KG1 (cell line): Measurements from ENCODE around the gene WDR59.

Experiments used
- DNase-seq: peaks from one replicate; lab custom pipeline; 2025; lab: John Stamatoyannopoulos, UW

WDR59 gene

GRCh38 chr16:74902161-74902560 lies 82.8 kb downstream of the WDR59 start:
- no peak for DNase-seq

- no peak for DNase-seq
Observed at GRCh38 chr16:74901606-74902005, 83.3 kb downstream of the WDR59 start.

GRCh38 chr16:74899816-74900215 lies 85.1 kb downstream of the WDR59 start:
- DNase-seq, result no peak

DNA sequence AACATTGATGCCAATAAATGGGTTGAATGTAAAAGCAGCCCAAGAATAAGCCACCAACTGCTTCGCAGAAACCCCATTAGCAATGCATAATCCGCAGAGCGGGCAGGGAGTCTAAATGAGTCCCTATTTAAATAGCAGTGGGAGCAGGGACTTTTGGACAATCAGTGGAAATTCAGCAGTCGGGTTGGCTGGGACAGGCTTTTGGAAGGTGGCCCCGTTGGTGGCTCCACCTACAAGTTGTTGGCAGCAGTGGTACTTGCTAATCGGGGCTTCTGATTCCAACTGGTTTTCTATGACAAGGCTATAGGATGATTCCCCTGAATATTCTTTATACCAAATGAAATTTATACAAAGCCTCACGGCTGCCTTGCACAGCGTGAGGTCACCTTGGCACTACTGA lies 86.3 kb downstream of the WDR59 start:
- DNase-seq, result no peak

DNA sequence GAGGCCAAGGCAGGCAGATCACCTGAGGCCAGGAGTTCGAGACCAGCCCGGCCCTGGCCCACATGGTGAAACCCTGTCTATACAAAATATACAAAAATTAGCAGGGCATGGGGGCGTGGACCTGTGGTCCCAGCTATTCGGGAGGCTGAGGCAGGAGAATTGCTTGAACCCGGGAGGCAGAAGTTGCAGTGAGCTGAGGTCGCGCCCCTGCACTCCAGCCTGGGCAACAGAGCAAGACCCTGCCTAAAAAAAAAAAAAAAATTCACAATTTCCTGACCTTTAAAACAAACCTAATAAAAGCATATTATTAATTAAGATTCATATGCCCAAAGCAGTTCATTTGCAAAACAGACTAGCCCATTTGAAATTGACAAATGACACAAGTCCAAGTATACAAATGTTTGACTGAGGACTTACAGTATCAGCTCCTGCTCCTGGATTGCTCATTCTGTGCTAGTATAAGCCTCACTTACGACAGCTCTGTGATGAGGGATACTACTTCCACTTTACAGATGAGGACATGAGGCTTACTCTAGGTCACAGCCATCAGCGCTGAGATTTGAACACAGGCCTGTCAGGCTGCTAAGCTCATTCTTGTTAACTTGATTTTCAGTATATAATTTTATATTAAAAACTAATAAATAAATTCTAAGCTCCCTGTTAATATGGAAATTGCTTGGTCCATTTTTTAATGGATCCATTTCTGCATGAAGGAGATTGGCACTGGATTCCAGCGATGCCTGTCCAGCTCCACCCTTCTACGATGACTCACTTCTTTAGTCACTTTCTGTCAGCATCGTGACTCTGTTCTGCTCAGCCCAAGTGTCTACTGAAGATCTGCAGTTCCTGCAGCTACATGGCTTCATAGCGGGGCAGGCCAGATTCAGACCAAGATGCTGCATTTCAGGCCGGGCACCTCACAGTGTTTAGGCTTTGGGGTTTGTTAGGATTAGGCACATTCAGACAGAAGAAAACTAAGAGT lies 88.2 kb downstream of the WDR59 start:
- no peak for DNase-seq

GRCh38 chr16:74893541-74893940 lies 91.4 kb downstream of the WDR59 start:
- no peak for DNase-seq

GRCh38 chr16:74892574-74893461 lies 92.1 kb downstream of the WDR59 start:
- DNase-seq, result no peak

- no peak for DNase-seq
Observed at GRCh38 chr16:74888888-74889287, 96.0 kb downstream of the WDR59 start.

- DNase-seq, result no peak
Observed at GRCh38 chr16:74888232-74888862, 96.6 kb downstream of the WDR59 start.

DNA sequence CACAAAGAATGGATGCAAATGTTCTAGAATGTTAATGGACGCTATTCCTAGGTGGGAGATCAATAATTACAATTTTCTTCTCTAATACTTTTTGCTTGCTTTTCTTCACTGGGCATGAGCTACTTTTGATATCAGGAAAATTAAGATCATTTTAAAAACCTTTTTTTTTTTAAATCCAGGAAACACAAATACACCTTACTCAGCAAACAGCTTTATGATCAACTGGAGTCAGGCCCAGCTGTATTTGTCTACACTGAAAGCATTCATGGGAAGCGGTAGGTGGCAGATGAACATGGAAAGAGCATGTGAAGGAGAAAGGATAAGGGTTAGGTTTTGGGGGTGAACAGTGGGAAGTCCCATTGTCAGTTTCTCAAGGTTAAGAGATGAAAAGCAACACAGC lies 97.8 kb downstream of the WDR59 start:
- DNase-seq, result no peak

- no peak for DNase-seq
Observed at GRCh38 chr16:74877706-74878105, 107.2 kb downstream of the WDR59 start.

DNA sequence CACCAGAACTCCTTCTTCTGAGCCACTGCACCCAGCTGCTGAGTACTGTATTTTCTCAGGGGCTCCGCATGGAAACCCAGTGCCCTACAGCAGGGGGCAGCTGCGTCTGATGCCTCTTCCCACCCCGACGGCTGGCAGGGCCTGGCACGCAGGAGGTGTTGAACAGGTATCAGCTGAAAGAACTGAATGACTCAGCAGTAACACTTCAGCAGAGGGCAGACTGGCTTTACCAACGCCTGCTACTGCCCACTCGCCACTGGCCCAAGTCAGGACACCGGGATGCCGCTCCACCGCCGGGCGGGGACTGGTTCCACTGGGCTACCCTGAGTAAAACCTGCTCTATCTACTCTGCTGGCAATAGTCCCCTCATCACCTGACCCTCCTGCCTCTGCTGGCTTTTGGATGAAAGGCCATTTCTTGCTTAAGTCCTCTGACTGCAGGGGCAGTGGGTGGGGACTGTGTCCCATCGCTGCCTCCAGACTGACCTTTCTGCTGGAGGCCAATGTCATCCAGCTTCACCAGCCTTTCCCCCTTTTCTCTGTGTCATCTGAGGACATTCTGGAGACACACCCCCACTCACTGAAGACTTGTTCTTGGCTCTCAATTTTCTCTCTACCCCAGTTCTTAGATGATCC lies 109.9 kb downstream of the WDR59 start:
- no peak for DNase-seq

GRCh38 chr16:74874123-74874522 lies 110.8 kb downstream of the WDR59 start:
- no peak for DNase-seq

DNA sequence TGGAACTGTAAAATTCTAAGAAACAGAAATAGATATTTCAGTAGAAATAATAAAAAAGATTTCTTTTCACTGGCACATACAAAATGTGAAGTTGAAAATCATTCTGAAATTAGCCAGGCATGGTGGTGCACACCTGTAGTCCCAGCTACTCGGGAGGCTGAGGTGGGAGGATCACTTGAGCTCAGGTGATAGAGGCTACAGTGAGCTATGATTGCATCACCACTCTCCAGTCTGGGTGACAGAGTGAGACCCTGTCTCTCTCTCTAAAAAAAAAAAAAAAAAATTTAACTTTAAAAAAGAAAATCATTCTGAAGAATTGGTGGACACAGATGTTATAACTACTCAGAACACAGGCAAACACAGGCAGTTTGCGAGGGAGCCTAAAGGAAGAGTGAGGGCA lies 112.6 kb downstream of the WDR59 start:
- no peak for DNase-seq

- DNase-seq, result no peak
Observed at GRCh38 chr16:74871608-74872007, 113.3 kb downstream of the WDR59 start.

DNA sequence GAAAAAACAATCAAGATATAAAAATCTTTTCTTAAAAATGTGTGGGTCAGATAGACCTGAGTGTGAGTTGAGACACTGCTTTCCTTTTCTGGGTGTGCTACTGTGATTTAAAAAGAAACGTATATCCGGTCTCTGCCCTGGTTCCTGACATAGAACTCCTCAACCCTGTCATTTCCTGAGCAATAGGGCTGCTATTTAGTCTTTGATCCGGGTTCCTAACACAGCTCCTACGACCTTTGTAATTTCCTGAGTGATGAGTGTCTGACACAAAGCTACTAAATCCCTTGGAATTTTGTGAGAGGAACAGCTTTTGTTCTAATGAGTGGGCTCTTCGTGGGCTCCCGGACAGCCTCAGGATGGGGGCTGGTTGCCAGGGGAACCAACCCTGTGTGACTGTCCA lies 116.4 kb downstream of the WDR59 start:
- no peak for DNase-seq

- DNase-seq, result no peak
Observed at GRCh38 chr16:74868035-74868434, 116.9 kb downstream of the WDR59 start.

GRCh38 chr16:74867281-74867849 lies 117.6 kb downstream of the WDR59 start:
- no peak for DNase-seq

GRCh38 chr16:74865922-74866598 lies 118.9 kb downstream of the WDR59 start:
- no peak for DNase-seq

DNA sequence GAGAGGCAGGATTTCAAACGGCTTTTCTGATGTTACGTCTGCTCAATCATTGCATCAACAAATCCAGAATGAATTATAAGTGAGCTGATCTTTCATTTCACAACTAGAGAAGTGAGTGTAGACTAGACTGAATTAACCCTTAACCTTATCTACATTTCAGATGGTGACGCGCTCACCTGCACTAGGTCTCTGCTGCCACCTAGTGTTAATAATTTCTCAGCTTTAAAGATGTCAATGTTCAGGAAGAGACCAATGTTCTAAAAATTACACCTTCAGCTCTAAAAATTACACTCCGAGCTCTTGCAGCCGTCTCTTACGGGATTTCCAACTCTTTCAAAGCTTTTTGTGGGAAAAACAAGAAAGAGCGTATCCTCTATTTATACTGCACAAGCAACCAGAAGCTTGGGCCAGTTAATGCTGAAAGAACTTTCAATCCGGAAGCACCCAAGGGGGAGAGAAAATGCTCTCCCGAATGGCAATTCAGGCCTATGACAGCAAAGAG lies 122.1 kb downstream of the WDR59 start:
- DNase-seq, result no peak

GRCh38 chr16:74852500-74852875 lies 132.4 kb downstream of the WDR59 start:
- DNase-seq, result no peak
